ENCODE measurements around the gene GRID2.

The GRID2 gene

GRCh38 chr4:93053140-93053539 lies 749.4 kb downstream of the GRID2 start:
- Histone ChIP-seq H3K27me3 (ENCODE audit: control insufficient read depth in 5 of 5, insufficient read depth in 4 of 5, low read length in 5 of 5) (no peaks in the 10 kb centered on the region), H3K36me3 (ENCODE audit: control insufficient read depth in 5 of 5, insufficient read depth in 5 of 5, low read length in 5 of 5) (no peaks in the 10 kb centered on the region), H3K4me1 (ENCODE audit: control insufficient read depth in 5 of 5, insufficient read depth in 5 of 5, low read length in 5 of 5) (no peaks in the 10 kb centered on the region), H3K27ac (ENCODE audit: low read depth, low read length) (no peak overlapping the region), H3K9ac (ENCODE audit: low read length in 5 of 5) (no peak overlapping the region), H3K9me3 (ENCODE audit: control insufficient read depth in 5 of 5, low read length in 5 of 5) (no peaks in the 10 kb centered on the region), H3K4me3 (ENCODE audit: low read depth in 1 of 5, low read length in 5 of 5) (no peak overlapping the region)

- Histone ChIP-seq H3K27me3 (ENCODE audit: control insufficient read depth in 5 of 5, insufficient read depth in 4 of 5, low read length in 5 of 5) (no peaks in the 10 kb centered on the region), H3K9ac (ENCODE audit: low read length in 5 of 5) (no peak overlapping the region), H3K9me3 (ENCODE audit: control insufficient read depth in 5 of 5, low read length in 5 of 5) (no peaks in the 10 kb centered on the region), H3K36me3 (ENCODE audit: control insufficient read depth in 5 of 5, insufficient read depth in 5 of 5, low read length in 5 of 5) (no peaks in the 10 kb centered on the region), H3K4me1 (ENCODE audit: control insufficient read depth in 5 of 5, insufficient read depth in 5 of 5, low read length in 5 of 5) (no peaks in the 10 kb centered on the region), H3K4me3 (ENCODE audit: low read depth in 1 of 5, low read length in 5 of 5) (no peak overlapping the region), H3K27ac (ENCODE audit: low read depth, low read length) (no peak overlapping the region)
Observed at GRCh38 chr4:93061826-93062225, 758.1 kb downstream of the GRID2 start.

DNA sequence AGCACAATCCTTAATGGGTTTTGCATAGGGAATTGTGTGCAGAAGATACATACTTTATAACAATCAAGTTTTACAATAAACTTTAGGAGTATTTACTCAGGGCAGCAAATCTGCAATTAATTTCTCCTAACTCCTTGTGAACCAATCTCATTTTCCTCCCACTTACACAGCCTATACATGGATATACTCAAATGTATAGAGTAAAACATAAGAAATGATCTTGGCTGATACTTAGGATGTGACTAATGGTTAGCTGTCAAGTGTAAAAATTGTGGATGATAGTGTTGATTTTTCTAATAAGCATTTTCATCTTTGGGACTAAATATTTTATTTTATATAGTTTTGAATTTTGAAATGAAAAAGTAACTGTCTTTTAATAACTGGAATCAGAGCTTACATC lies 759.6 kb downstream of the GRID2 start:
- Histone ChIP-seq H3K4me1 (ENCODE audit: control insufficient read depth in 5 of 5, insufficient read depth in 5 of 5, low read length in 5 of 5) (no peaks in the 10 kb centered on the region), H3K27me3 (ENCODE audit: control insufficient read depth in 5 of 5, insufficient read depth in 4 of 5, low read length in 5 of 5) (no peaks in the 10 kb centered on the region), H3K4me3 (ENCODE audit: low read depth in 1 of 5, low read length in 5 of 5) (no peak overlapping the region), H3K9ac (ENCODE audit: low read length in 5 of 5) (no peak overlapping the region), H3K27ac (ENCODE audit: low read depth, low read length) (no peak overlapping the region), H3K36me3 (ENCODE audit: control insufficient read depth in 5 of 5, insufficient read depth in 5 of 5, low read length in 5 of 5) (no peaks in the 10 kb centered on the region), H3K9me3 (ENCODE audit: control insufficient read depth in 5 of 5, low read length in 5 of 5) (no peaks in the 10 kb centered on the region)

- no peak overlapping the region for H3K4me3 ChIP-seq (ENCODE audit: low read depth in 1 of 5, low read length in 5 of 5)
- H3K9me3 ChIP-seq (ENCODE audit: control insufficient read depth in 5 of 5, low read length in 5 of 5), result no peaks in the 10 kb centered on the region
- H3K36me3 ChIP-seq (ENCODE audit: control insufficient read depth in 5 of 5, insufficient read depth in 5 of 5, low read length in 5 of 5), result no peaks in the 10 kb centered on the region
- H3K27ac ChIP-seq (ENCODE audit: low read depth, low read length), result no peak overlapping the region
- no peak overlapping the region for H3K9ac ChIP-seq (ENCODE audit: low read length in 5 of 5)
- no peaks in the 10 kb centered on the region for H3K4me1 ChIP-seq (ENCODE audit: control insufficient read depth in 5 of 5, insufficient read depth in 5 of 5, low read length in 5 of 5)
- H3K27me3 ChIP-seq (ENCODE audit: control insufficient read depth in 5 of 5, insufficient read depth in 4 of 5, low read length in 5 of 5), result no peaks in the 10 kb centered on the region
Observed at GRCh38 chr4:93065790-93066189, 762.0 kb downstream of the GRID2 start.

GRCh38 chr4:93066749-93067148 lies 763.0 kb downstream of the GRID2 start:
- H3K36me3 ChIP-seq (ENCODE audit: control insufficient read depth in 5 of 5, insufficient read depth in 5 of 5, low read length in 5 of 5), result no peaks in the 10 kb centered on the region
- no peaks in the 10 kb centered on the region for H3K9me3 ChIP-seq (ENCODE audit: control insufficient read depth in 5 of 5, low read length in 5 of 5)
- H3K27ac ChIP-seq (ENCODE audit: low read depth, low read length), result no peak overlapping the region
- H3K4me3 ChIP-seq (ENCODE audit: low read depth in 1 of 5, low read length in 5 of 5), result no peak overlapping the region
- no peaks in the 10 kb centered on the region for H3K4me1 ChIP-seq (ENCODE audit: control insufficient read depth in 5 of 5, insufficient read depth in 5 of 5, low read length in 5 of 5)
- no peak overlapping the region for H3K9ac ChIP-seq (ENCODE audit: low read length in 5 of 5)
- no peaks in the 10 kb centered on the region for H3K27me3 ChIP-seq (ENCODE audit: control insufficient read depth in 5 of 5, insufficient read depth in 4 of 5, low read length in 5 of 5)

GRCh38 chr4:93072292-93072691 lies 768.5 kb downstream of the GRID2 start:
- no peaks in the 10 kb centered on the region for H3K36me3 ChIP-seq (ENCODE audit: control insufficient read depth in 5 of 5, insufficient read depth in 5 of 5, low read length in 5 of 5)

DNA sequence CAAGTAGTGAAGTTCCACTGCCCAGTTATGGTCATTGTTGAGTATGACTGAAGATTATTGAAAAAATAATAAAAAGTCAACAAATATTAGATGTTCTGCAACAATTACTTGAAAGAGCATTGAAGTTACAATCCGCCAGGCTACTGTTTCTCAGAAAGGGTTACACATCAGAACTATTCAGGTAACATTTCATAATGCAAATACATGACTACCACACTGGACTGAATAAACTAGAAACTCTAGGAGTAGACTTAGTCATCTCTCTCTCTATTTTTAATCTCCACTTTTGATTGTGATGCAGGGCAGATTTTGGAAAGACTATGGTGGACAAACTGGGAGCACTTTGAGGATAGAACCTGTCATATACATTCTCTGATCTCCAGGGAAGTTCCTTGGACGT lies 776.5 kb downstream of the GRID2 start:
- Histone ChIP-seq H3K9me3 (ENCODE audit: control insufficient read depth in 5 of 5, low read length in 5 of 5) (no peaks in the 10 kb centered on the region), H3K9ac (ENCODE audit: low read length in 5 of 5) (no peak overlapping the region), H3K36me3 (ENCODE audit: control insufficient read depth in 5 of 5, insufficient read depth in 5 of 5, low read length in 5 of 5) (no peaks in the 10 kb centered on the region), H3K4me1 (ENCODE audit: control insufficient read depth in 5 of 5, insufficient read depth in 5 of 5, low read length in 5 of 5) (no peaks in the 10 kb centered on the region), H3K27me3 (ENCODE audit: control insufficient read depth in 5 of 5, insufficient read depth in 4 of 5, low read length in 5 of 5) (no peaks in the 10 kb centered on the region), H3K27ac (ENCODE audit: low read depth, low read length) (no peak overlapping the region), H3K4me3 (ENCODE audit: low read depth in 1 of 5, low read length in 5 of 5) (no peak overlapping the region)

More at GRCh38 chr4:93072292-93072691, 768.5 kb downstream of the GRID2 start:
- no peak overlapping the region for H3K27ac ChIP-seq (ENCODE audit: low read depth, low read length)
- H3K27me3 ChIP-seq (ENCODE audit: control insufficient read depth in 5 of 5, insufficient read depth in 4 of 5, low read length in 5 of 5), result no peaks in the 10 kb centered on the region
- H3K9ac ChIP-seq (ENCODE audit: low read length in 5 of 5), result no peak overlapping the region
- H3K9me3 ChIP-seq (ENCODE audit: control insufficient read depth in 5 of 5, low read length in 5 of 5), result no peaks in the 10 kb centered on the region
- H3K4me3 ChIP-seq (ENCODE audit: low read depth in 1 of 5, low read length in 5 of 5), result no peak overlapping the region
- no peaks in the 10 kb centered on the region for H3K4me1 ChIP-seq (ENCODE audit: control insufficient read depth in 5 of 5, insufficient read depth in 5 of 5, low read length in 5 of 5)

- H3K27ac ChIP-seq (ENCODE audit: low read depth, low read length), result no peak overlapping the region
- H3K9me3 ChIP-seq (ENCODE audit: control insufficient read depth in 5 of 5, low read length in 5 of 5), result no peaks in the 10 kb centered on the region
- H3K4me3 ChIP-seq (ENCODE audit: low read depth in 1 of 5, low read length in 5 of 5), result no peak overlapping the region
- H3K27me3 ChIP-seq (ENCODE audit: control insufficient read depth in 5 of 5, insufficient read depth in 4 of 5, low read length in 5 of 5), result no peaks in the 10 kb centered on the region
- H3K9ac ChIP-seq (ENCODE audit: low read length in 5 of 5), result no peak overlapping the region
- no peaks in the 10 kb centered on the region for H3K36me3 ChIP-seq (ENCODE audit: control insufficient read depth in 5 of 5, insufficient read depth in 5 of 5, low read length in 5 of 5)
- no peaks in the 10 kb centered on the region for H3K4me1 ChIP-seq (ENCODE audit: control insufficient read depth in 5 of 5, insufficient read depth in 5 of 5, low read length in 5 of 5)
Observed at GRCh38 chr4:93084599-93085305, 781.0 kb downstream of the GRID2 start.

DNA sequence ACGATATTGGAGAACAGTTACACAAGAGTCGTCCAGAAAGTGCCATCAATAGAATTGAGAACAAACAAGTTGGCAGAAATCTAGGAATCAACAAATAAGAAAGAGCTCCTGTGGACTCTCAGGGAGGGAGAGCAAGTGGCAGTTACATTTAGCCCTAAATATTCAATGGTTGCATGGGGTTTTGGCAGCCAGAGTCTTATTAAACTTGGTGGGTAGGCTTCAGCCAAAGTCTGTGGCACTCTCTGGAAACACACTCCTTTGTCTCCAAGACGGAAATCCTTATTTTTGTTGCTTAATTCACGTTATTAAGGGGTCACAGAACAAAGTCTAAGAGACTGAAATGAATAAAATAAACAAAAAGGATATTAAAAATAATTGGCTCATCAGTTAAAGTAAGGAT lies 782.6 kb downstream of the GRID2 start:
- H3K27me3 ChIP-seq (ENCODE audit: control insufficient read depth in 5 of 5, insufficient read depth in 4 of 5, low read length in 5 of 5), result no peaks in the 10 kb centered on the region
- no peaks in the 10 kb centered on the region for H3K9me3 ChIP-seq (ENCODE audit: control insufficient read depth in 5 of 5, low read length in 5 of 5)
- no peak overlapping the region for H3K4me3 ChIP-seq (ENCODE audit: low read depth in 1 of 5, low read length in 5 of 5)
- H3K27ac ChIP-seq (ENCODE audit: low read depth, low read length), result no peak overlapping the region
- H3K36me3 ChIP-seq (ENCODE audit: control insufficient read depth in 5 of 5, insufficient read depth in 5 of 5, low read length in 5 of 5), result no peaks in the 10 kb centered on the region
- H3K4me1 ChIP-seq (ENCODE audit: control insufficient read depth in 5 of 5, insufficient read depth in 5 of 5, low read length in 5 of 5), result no peaks in the 10 kb centered on the region
- H3K9ac ChIP-seq (ENCODE audit: low read length in 5 of 5), result no peak overlapping the region

GRCh38 chr4:93092765-93093164 lies 789.0 kb downstream of the GRID2 start:
- Histone ChIP-seq H3K27ac (ENCODE audit: low read depth, low read length) (no peak overlapping the region), H3K4me3 (ENCODE audit: low read depth in 1 of 5, low read length in 5 of 5) (no peak overlapping the region), H3K4me1 (ENCODE audit: control insufficient read depth in 5 of 5, insufficient read depth in 5 of 5, low read length in 5 of 5) (no peaks in the 10 kb centered on the region), H3K36me3 (ENCODE audit: control insufficient read depth in 5 of 5, insufficient read depth in 5 of 5, low read length in 5 of 5) (no peaks in the 10 kb centered on the region), H3K9ac (ENCODE audit: low read length in 5 of 5) (no peak overlapping the region), H3K9me3 (ENCODE audit: control insufficient read depth in 5 of 5, low read length in 5 of 5) (no peaks in the 10 kb centered on the region), H3K27me3 (ENCODE audit: control insufficient read depth in 5 of 5, insufficient read depth in 4 of 5, low read length in 5 of 5) (no peaks in the 10 kb centered on the region)

All from subcutaneous abdominal adipose tissue (tissue), 5 donors.